ENCODE results near the gene NNMT.

Gene NNMT

GRCh38 chr11:114254571-114255146, 41.5 kb upstream of the NNMT start:
- Histone ChIP-seq H3K27ac (no peak overlapping the region), H3K4me3 (no peak overlapping the region), H3K9me3 (ENCODE audit: low read depth, low read length) (no peaks in the 10 kb centered on the region), H3K36me3 (ENCODE audit: insufficient read depth, low read length) (no peaks in the 10 kb centered on the region), H3K9ac (ENCODE audit: insufficient read length) (no peak overlapping the region)
- TF ChIP-seq FOXP2 (optimal IDR thresholded peaks at IDR 0.05; ENCODE audit: control extremely low read depth, extremely low read length, insufficient read depth) (no peak), EZH2 (IDR thresholded peaks at IDR 0.05) (no peak), POLR2AphosphoS5 (IDR thresholded peaks at IDR 0.05; ENCODE audit: borderline replicate concordance, low read depth, low read length) (no peak)
- no peak for DNase-seq (ENCODE audit: low read depth, low spot score)

GRCh38 chr11:114255289-114255688, 40.9 kb upstream of the NNMT start:
- H3K9ac ChIP-seq (ENCODE audit: insufficient read length) = no peak overlapping the region
- no peaks in the 10 kb centered on the region for H3K9me3 ChIP-seq (ENCODE audit: low read depth, low read length)
- TF ChIP-seq FOXP2 (optimal IDR thresholded peaks at IDR 0.05; ENCODE audit: control extremely low read depth, extremely low read length, insufficient read depth) (no peak), POLR2AphosphoS5 (IDR thresholded peaks at IDR 0.05; ENCODE audit: borderline replicate concordance, low read depth, low read length) (no peak), EZH2 (IDR thresholded peaks at IDR 0.05) (no peak)
- H3K36me3 ChIP-seq (ENCODE audit: insufficient read depth, low read length) = no peaks in the 10 kb centered on the region
- no peak for DNase-seq (ENCODE audit: low read depth, low spot score)
- H3K4me3 ChIP-seq = no peak overlapping the region
- no peak overlapping the region for H3K27ac ChIP-seq

GRCh38 chr11:114256176-114256966, 39.8 kb upstream of the NNMT start:
- Histone ChIP-seq H3K9me3 (ENCODE audit: low read depth, low read length) (no peaks in the 10 kb centered on the region), H3K36me3 (ENCODE audit: insufficient read depth, low read length) (no peaks in the 10 kb centered on the region), H3K27ac (no peak overlapping the region), H3K4me3 (no peak overlapping the region), H3K9ac (ENCODE audit: insufficient read length) (no peak overlapping the region)
- no peak for TF ChIP-seq POLR2AphosphoS5 (IDR thresholded peaks at IDR 0.05; ENCODE audit: borderline replicate concordance, low read depth, low read length)
- no peak for TF ChIP-seq FOXP2 (optimal IDR thresholded peaks at IDR 0.05; ENCODE audit: control extremely low read depth, extremely low read length, insufficient read depth)
- no peak for TF ChIP-seq EZH2 (IDR thresholded peaks at IDR 0.05)
- no peak for DNase-seq (ENCODE audit: low read depth, low spot score)

- H3K36me3 ChIP-seq (ENCODE audit: insufficient read depth, low read length) = no peaks in the 10 kb centered on the region
- H3K4me3 ChIP-seq = no peak overlapping the region
- DNase-seq (ENCODE audit: low read depth, low spot score) = no peak
- TF ChIP-seq EZH2 (IDR thresholded peaks at IDR 0.05) = no peak
- TF ChIP-seq FOXP2 (optimal IDR thresholded peaks at IDR 0.05; ENCODE audit: control extremely low read depth, extremely low read length, insufficient read depth) = no peak
- no peak overlapping the region for H3K9ac ChIP-seq (ENCODE audit: insufficient read length)
- H3K9me3 ChIP-seq (ENCODE audit: low read depth, low read length) = no peaks in the 10 kb centered on the region
- no peak overlapping the region for H3K27ac ChIP-seq
Measured at GRCh38 chr11:114256967-114257286, 39.3 kb upstream of the NNMT start.

GRCh38 chr11:114257621-114258558, 38.3 kb upstream of the NNMT start:
- Histone ChIP-seq H3K4me3 (no peak overlapping the region), H3K27ac (no peak overlapping the region), H3K36me3 (ENCODE audit: insufficient read depth, low read length) (no peaks in the 10 kb centered on the region), H3K9ac (ENCODE audit: insufficient read length) (no peak overlapping the region), H3K9me3 (ENCODE audit: low read depth, low read length) (no peaks in the 10 kb centered on the region)
- DNase-seq (ENCODE audit: low read depth, low spot score) = no peak
- no peak for TF ChIP-seq FOXP2 (optimal IDR thresholded peaks at IDR 0.05; ENCODE audit: control extremely low read depth, extremely low read length, insufficient read depth)
- no peak for TF ChIP-seq EZH2 (IDR thresholded peaks at IDR 0.05)

- H3K27ac ChIP-seq = no peak overlapping the region
- H3K9me3 ChIP-seq (ENCODE audit: low read depth, low read length) = no peaks in the 10 kb centered on the region
- H3K36me3 ChIP-seq (ENCODE audit: insufficient read depth, low read length) = no peaks in the 10 kb centered on the region
- no peak overlapping the region for H3K4me3 ChIP-seq
- DNase-seq (ENCODE audit: low read depth, low spot score) = no peak
- no peak overlapping the region for H3K9ac ChIP-seq (ENCODE audit: insufficient read length)
- TF ChIP-seq EZH2 (IDR thresholded peaks at IDR 0.05) (no peak), FOXP2 (optimal IDR thresholded peaks at IDR 0.05; ENCODE audit: control extremely low read depth, extremely low read length, insufficient read depth) (no peak), POLR2AphosphoS5 (IDR thresholded peaks at IDR 0.05; ENCODE audit: borderline replicate concordance, low read depth, low read length) (no peak)
Measured at GRCh38 chr11:114258696-114259095, 37.5 kb upstream of the NNMT start.

- TF ChIP-seq FOXP2 (optimal IDR thresholded peaks at IDR 0.05; ENCODE audit: control extremely low read depth, extremely low read length, insufficient read depth) (no peak), EZH2 (IDR thresholded peaks at IDR 0.05) (no peak), POLR2AphosphoS5 (IDR thresholded peaks at IDR 0.05; ENCODE audit: borderline replicate concordance, low read depth, low read length) (no peak)
- H3K4me3 ChIP-seq = no peak overlapping the region
- no peak for DNase-seq (ENCODE audit: low read depth, low spot score)
- no peak overlapping the region for H3K9ac ChIP-seq (ENCODE audit: insufficient read length)
- no peak overlapping the region for H3K27ac ChIP-seq
- no peaks in the 10 kb centered on the region for H3K9me3 ChIP-seq (ENCODE audit: low read depth, low read length)
- H3K36me3 ChIP-seq (ENCODE audit: insufficient read depth, low read length) = no peaks in the 10 kb centered on the region
Measured at GRCh38 chr11:114259124-114259526, 37.1 kb upstream of the NNMT start.

GRCh38 chr11:114259551-114259983, 36.6 kb upstream of the NNMT start:
- DNase-seq (ENCODE audit: low read depth, low spot score) = no peak
- no peak overlapping the region for H3K9ac ChIP-seq (ENCODE audit: insufficient read length)
- no peaks in the 10 kb centered on the region for H3K9me3 ChIP-seq (ENCODE audit: low read depth, low read length)
- H3K27ac ChIP-seq = no peak overlapping the region
- no peak overlapping the region for H3K4me3 ChIP-seq
- H3K36me3 ChIP-seq (ENCODE audit: insufficient read depth, low read length) = no peaks in the 10 kb centered on the region
- TF ChIP-seq FOXP2 (optimal IDR thresholded peaks at IDR 0.05; ENCODE audit: control extremely low read depth, extremely low read length, insufficient read depth) = no peak
- no peak for TF ChIP-seq POLR2AphosphoS5 (IDR thresholded peaks at IDR 0.05; ENCODE audit: borderline replicate concordance, low read depth, low read length)
- no peak for TF ChIP-seq EZH2 (IDR thresholded peaks at IDR 0.05)

Measured in SK-N-MC (cell line).